OCI-LY3 (cell line): ENCODE data around the gene MRPL55.

Experiments
- EZH2phosphoT487 ChIP-seq: fragments of 200-600 bp; shearing (Covaris generic); IDR thresholded peaks from 2 replicates; pipeline ENCODE4 v1.6.1; 2018; ENCODE audit warnings: antibody characterized with exemption, mixed run types, low read depth
- TF ChIP-seq, protein P1 (sequence below): fragments of 200-600, 300-600 bp; sonication (generic); IDR thresholded peaks from 2 replicates; pipeline ENCODE4 v1.5.1; 2014; ENCODE audit warnings: antibody characterized with exemption, low read length, low read depth

DNA sequence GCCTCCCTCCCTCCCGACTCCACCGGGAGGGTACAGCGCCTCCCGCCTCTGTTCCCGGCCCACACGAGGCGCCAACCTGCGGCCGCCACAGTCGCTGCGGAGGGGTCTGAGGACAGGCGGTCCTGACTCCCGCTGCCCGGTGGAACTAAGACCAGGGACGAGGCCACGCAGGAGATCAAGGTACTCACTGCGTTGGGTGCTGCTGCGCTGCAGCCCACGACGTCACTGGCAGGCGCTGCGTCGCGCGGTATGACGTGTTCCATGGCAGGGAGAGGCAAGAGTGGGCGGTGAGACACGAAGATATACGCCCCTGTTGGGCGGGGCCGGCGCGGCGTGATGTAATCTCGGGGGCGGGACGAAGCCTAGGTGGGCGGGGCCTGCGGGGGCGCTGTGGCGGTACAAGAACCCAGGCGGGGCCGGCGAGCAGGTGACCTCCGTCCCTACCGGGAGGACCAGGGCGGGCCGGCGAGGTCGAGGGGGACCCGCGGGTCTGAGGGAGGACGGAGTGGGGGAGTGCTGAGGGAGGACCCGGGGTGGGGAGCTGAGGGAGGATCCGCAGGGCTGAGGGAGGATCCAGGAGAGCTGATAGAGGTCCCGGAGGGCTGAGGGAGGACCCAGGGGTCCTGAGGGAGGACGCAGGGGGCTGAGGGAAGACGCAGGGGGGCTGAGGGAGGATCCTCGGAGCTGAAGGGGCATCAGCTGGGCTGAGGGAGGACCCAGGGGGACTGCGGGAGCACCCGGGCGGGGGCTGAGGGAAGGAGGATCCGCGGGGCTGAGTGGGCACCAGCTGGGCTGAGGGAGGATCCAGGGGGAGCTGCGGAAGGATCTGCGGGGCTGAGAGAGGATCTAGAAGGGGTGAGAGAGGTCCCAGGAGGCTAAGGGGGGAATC is at the start of gene MRPL55:
- TF ChIP-seq, protein P1, sequence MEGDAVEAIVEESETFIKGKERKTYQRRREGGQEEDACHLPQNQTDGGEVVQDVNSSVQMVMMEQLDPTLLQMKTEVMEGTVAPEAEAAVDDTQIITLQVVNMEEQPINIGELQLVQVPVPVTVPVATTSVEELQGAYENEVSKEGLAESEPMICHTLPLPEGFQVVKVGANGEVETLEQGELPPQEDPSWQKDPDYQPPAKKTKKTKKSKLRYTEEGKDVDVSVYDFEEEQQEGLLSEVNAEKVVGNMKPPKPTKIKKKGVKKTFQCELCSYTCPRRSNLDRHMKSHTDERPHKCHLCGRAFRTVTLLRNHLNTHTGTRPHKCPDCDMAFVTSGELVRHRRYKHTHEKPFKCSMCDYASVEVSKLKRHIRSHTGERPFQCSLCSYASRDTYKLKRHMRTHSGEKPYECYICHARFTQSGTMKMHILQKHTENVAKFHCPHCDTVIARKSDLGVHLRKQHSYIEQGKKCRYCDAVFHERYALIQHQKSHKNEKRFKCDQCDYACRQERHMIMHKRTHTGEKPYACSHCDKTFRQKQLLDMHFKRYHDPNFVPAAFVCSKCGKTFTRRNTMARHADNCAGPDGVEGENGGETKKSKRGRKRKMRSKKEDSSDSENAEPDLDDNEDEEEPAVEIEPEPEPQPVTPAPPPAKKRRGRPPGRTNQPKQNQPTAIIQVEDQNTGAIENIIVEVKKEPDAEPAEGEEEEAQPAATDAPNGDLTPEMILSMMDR = no peak
- TF ChIP-seq EZH2phosphoT487 = no peak
